ENCODE data around the gene PTPRN2.

The PTPRN2 gene

DNA sequence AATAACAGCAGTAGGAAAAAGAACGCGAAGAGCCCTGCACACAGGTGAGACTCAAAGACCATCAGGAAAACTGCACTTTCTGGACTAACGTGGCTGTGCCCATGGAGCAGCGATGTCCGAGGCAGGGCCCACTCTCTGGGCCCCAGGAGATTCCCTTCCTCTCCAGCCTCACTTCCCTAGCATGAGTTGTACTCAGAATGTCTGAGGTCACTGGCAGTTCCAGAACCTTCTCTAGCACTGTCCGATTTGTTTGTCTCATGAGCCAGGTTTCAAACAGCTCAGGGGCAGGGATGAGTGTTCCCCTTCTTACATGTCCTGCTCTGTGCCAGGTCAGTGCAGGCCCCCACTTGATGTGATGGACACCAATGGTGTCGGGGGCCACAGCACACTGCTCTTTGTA, 484.2 kb downstream of the PTPRN2 start:
- Histone ChIP-seq H3K27me3 (ENCODE audit: control insufficient read depth in 1 of 2, insufficient read depth in 2 of 2, low read length in 2 of 2) (peaks cover 0 to 3% of the 10 kb centered on the region in 2 donors), H3K4me3 (ENCODE audit: low read depth in 1 of 2, low read length in 2 of 2) (no peak overlapping the region), H3K9me3 (ENCODE audit: low read length) (no peaks in the 10 kb centered on the region)

DNA sequence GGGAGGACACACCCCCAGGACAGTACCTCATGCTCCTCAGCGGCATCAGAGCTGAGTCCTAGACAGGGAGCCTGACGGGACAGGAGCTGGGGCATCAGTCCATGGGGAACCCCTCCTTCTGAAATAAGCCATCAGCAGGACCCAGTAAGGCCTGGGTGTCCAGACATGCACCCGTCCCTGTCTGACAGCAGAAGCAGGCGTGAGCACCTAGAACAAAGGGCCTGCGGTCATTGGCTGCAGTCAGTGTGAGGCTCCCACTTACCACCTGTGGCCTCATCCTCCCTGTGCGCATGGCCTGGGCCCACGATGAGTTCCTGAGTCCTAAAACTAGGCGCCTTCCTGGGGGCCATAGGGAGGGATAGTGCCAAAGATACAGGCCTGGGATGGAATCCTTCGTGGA, 484.7 kb downstream of the PTPRN2 start:
- Histone ChIP-seq H3K27ac (ENCODE audit: low read depth, low read length) (no peak overlapping the region), H3K4me1 (ENCODE audit: insufficient read depth, low read length) (no peaks in the 10 kb centered on the region), H3K4me3 (ENCODE audit: low read depth in 1 of 2, low read length in 2 of 2) (no peak overlapping the region), H3K9me3 (ENCODE audit: low read length) (no peaks in the 10 kb centered on the region), H3K9ac (ENCODE audit: low read length) (no peak overlapping the region), H3K36me3 (ENCODE audit: insufficient read depth, low read length) (no peaks in the 10 kb centered on the region), H3K27me3 (ENCODE audit: control insufficient read depth in 1 of 2, insufficient read depth in 2 of 2, low read length in 2 of 2) (peaks cover 0 to 6% of the 10 kb centered on the region in 2 donors)

More for the DNA sequence above, 484.2 kb downstream of the PTPRN2 start:
- H3K9ac ChIP-seq (ENCODE audit: low read length) = no peak overlapping the region
- no peak overlapping the region for H3K27ac ChIP-seq (ENCODE audit: low read depth, low read length)
- no peaks in the 10 kb centered on the region for H3K36me3 ChIP-seq (ENCODE audit: insufficient read depth, low read length)
- no peaks in the 10 kb centered on the region for H3K4me1 ChIP-seq (ENCODE audit: insufficient read depth, low read length)

DNA sequence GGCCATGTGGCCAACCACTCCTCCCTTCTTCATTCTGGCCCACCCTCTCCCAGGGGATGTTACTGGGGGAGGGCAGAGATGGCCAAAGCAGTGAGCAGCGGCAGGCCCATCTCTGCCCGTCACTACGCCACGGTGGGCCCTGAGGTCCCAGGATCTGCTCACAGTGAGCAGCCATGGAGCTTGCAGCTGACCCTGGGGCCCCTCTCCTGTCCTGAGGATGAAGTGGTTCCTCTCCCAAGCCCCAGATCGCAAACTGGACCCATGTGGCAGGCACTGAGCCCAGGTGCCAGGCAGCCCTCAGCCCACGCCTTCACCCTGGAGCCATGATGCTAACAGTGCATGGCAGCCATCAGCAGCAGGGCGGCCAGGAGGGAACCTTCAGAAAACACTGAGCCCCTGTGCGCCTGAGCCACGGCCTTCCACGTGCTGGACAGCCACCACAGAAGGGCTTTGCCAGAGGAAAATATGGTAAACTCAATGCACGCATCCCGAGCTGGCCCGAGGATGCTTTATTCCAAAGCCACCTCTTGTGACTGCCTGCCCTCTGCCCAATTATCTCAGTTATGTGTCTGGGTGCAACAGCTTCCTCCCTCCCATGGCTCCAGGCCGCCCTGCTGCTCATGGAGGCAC, 485.7 kb downstream of the PTPRN2 start:
- Histone ChIP-seq H3K4me3 (ENCODE audit: low read depth in 1 of 2, low read length in 2 of 2) (no peak overlapping the region), H3K36me3 (ENCODE audit: insufficient read depth, low read length) (no peaks in the 10 kb centered on the region), H3K9me3 (ENCODE audit: low read length) (no peaks in the 10 kb centered on the region), H3K9ac (ENCODE audit: low read length) (no peak overlapping the region), H3K4me1 (ENCODE audit: insufficient read depth, low read length) (no peaks in the 10 kb centered on the region), H3K27ac (ENCODE audit: low read depth, low read length) (no peak overlapping the region), H3K27me3 (ENCODE audit: control insufficient read depth in 1 of 2, insufficient read depth in 2 of 2, low read length in 2 of 2) (peaks cover 0 to 8% of the 10 kb centered on the region in 2 donors)

DNA sequence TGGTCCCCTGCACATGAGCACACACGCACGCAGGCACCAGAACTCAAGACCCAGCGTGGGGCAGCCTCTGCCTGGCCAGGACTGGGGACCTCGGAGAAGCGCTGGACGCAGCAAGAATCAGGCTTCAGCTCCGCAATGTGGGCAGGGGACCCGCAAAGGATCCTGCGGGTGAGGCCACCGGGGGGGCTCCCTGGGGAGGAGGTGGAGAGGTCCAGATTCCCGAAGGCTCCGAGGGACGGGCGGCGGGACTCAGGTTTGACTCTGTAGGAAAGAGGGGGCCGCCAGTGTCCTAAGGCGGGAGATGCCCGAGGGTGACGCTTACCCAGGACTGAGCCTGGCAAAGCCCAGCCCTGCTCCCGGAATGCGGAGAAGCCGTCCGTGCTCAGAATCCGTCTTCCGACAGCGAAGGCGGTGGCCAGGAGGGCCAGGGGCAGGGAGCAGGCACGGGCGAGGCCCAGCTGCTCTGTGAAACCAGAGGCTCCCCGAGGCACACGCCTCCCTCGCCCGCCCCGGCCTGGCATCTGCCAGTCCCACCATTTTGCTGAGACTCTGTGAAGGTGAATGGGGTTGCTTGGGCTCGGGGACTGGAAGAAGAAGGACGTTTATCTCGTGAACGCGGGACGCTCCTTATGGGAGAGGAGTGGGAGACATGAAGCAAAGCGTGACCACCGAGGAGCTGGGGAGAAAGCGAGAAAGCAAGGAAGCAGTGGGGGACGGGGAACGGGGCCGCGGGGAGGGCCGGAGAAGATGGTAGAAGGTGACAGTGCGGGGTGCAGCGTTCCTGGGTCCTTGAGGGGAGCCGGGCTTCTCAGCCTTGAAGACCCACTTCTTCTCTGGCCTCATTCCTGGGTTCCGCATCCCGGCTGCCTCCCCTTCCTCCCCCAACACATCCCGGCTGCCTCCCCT, 489.2 kb downstream of the PTPRN2 start:
- H3K9ac ChIP-seq (ENCODE audit: low read length) = no peak overlapping the region
- H3K36me3 ChIP-seq (ENCODE audit: insufficient read depth, low read length) = no peaks in the 10 kb centered on the region
- H3K27me3 ChIP-seq (ENCODE audit: control insufficient read depth in 1 of 2, insufficient read depth in 2 of 2, low read length in 2 of 2) = peaks cover 0 to 8% of the 10 kb centered on the region in 2 donors
- H3K4me1 ChIP-seq (ENCODE audit: insufficient read depth, low read length) = no peaks in the 10 kb centered on the region
- no peak overlapping the region for H3K4me3 ChIP-seq (ENCODE audit: low read depth in 1 of 2, low read length in 2 of 2)
- H3K27ac ChIP-seq (ENCODE audit: low read depth, low read length) = no peak overlapping the region
- no peaks in the 10 kb centered on the region for H3K9me3 ChIP-seq (ENCODE audit: low read length)

DNA sequence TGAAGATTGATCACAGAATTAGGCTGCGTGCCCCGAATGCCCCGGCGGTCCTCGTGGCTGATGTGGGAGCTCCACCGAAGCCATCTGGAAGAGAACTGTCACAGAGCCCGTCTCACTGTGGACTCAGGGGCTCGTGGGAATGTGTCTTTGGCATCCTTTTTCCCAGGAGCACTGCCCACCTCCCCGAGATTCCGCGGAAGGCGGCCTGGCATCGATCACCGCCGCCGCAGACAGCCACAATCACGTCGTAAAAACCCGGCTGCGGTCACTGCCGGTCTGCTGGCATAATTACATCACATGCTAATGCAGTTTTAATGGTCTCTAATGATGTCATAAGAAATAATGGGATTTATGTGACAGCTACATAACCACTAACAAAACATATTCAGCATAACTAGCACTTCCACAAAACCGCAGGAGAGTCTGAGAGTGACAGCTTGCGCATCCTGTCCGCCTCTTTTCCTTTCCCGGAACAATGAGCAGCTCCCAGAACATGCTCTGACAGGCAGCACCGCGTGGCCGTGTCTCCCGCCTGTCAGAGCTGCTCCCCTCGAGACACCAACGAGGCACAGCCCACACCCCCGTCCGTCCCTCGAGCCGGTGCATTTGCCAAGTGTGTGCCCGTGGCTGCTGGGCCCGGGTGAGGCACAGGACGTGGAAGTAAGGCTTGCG, 490.0 kb downstream of the PTPRN2 start:
- H3K9me3 ChIP-seq (ENCODE audit: low read length) = no peaks in the 10 kb centered on the region
- H3K9ac ChIP-seq (ENCODE audit: low read length) = no peak overlapping the region
- no peaks in the 10 kb centered on the region for H3K4me1 ChIP-seq (ENCODE audit: insufficient read depth, low read length)
- H3K27me3 ChIP-seq (ENCODE audit: control insufficient read depth in 1 of 2, insufficient read depth in 2 of 2, low read length in 2 of 2) = peaks cover 0 to 8% of the 10 kb centered on the region in 2 donors
- no peak overlapping the region for H3K27ac ChIP-seq (ENCODE audit: low read depth, low read length)
- H3K4me3 ChIP-seq (ENCODE audit: low read depth in 1 of 2, low read length in 2 of 2) = no peak overlapping the region
- no peaks in the 10 kb centered on the region for H3K36me3 ChIP-seq (ENCODE audit: insufficient read depth, low read length)

DNA sequence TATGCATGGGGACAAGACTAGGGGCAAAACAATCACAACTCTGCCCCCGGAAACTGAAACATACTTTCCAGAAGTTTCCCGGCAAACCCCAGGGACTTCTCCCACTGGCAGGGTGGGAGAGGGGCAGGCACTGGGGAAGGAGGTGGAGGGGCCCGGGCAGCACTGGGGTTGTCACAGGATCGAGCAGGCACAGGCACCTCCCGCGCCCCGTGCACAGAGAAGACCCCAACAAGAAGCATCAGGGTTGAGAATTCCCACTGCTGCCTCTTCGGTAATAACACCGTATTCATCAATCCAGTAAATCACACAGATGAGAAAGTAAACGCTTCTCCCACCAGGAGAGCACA, 490.5 kb downstream of the PTPRN2 start:
- Histone ChIP-seq H3K27ac (ENCODE audit: low read depth, low read length) (no peak overlapping the region), H3K27me3 (ENCODE audit: control insufficient read depth in 1 of 2, insufficient read depth in 2 of 2, low read length in 2 of 2) (peaks cover 0 to 8% of the 10 kb centered on the region in 2 donors), H3K9ac (ENCODE audit: low read length) (no peak overlapping the region), H3K4me3 (ENCODE audit: low read depth in 1 of 2, low read length in 2 of 2) (no peak overlapping the region), H3K36me3 (ENCODE audit: insufficient read depth, low read length) (no peaks in the 10 kb centered on the region), H3K4me1 (ENCODE audit: insufficient read depth, low read length) (no peaks in the 10 kb centered on the region), H3K9me3 (ENCODE audit: low read length) (no peaks in the 10 kb centered on the region)

DNA sequence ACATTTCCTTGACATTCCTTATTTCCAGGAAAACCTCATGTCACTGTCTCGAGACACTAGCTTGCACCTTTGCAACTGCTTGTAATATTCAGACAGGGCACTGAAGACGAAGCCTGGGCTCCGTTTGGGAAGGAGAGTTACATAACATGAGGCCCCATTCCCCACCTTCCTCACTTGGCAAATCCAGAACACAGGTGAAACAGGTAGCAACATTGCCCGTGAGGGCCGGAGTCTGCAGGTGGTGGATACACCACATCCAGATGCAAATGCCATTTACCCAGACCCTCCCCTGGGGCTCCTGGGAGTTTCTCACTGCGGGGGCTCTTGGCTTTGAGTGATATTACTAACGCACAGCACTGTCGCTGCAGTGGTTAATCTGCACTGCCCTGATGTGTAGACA, 491.0 kb downstream of the PTPRN2 start:
- no peaks in the 10 kb centered on the region for H3K36me3 ChIP-seq (ENCODE audit: insufficient read depth, low read length)
- no peaks in the 10 kb centered on the region for H3K4me1 ChIP-seq (ENCODE audit: insufficient read depth, low read length)
- peaks cover 0 to 8% of the 10 kb centered on the region in 2 donors for H3K27me3 ChIP-seq (ENCODE audit: control insufficient read depth in 1 of 2, insufficient read depth in 2 of 2, low read length in 2 of 2)
- no peak overlapping the region for H3K4me3 ChIP-seq (ENCODE audit: low read depth in 1 of 2, low read length in 2 of 2)
- no peak overlapping the region for H3K27ac ChIP-seq (ENCODE audit: low read depth, low read length)
- H3K9me3 ChIP-seq (ENCODE audit: low read length) = no peaks in the 10 kb centered on the region
- H3K9ac ChIP-seq (ENCODE audit: low read length) = no peak overlapping the region

DNA sequence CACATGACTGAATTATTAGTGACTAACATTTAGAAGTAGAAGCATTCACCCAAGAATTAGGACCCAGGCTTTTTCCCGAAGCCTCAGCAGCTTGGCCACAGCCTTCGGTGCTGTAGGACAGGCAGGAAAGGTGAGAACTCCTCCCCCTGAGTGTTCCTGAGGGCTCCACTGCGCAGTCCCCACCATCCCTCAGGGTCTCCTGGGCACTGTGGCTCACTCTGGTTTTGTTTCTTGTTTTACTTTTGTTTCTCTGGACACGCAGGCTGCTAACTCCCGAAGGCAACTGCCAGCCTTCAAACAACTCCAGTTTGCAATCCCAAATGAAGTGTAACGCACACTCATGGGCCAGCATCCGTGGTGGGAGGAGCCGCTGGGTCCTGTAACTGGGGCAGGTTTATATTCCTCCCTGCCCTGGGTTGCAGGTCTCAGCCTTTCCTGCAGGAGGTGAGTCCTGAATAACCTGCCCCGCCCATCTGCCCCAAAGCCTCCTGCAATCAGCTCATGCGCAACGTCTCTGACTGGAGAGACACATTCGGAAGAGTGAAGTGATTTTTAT, 492.9 kb downstream of the PTPRN2 start:
- Histone ChIP-seq H3K27ac (ENCODE audit: low read depth, low read length) (no peak overlapping the region), H3K4me3 (ENCODE audit: low read depth in 1 of 2, low read length in 2 of 2) (no peak overlapping the region), H3K27me3 (ENCODE audit: control insufficient read depth in 1 of 2, insufficient read depth in 2 of 2, low read length in 2 of 2) (peaks cover 0 to 8% of the 10 kb centered on the region in 2 donors), H3K9ac (ENCODE audit: low read length) (no peak overlapping the region), H3K36me3 (ENCODE audit: insufficient read depth, low read length) (no peaks in the 10 kb centered on the region), H3K9me3 (ENCODE audit: low read length) (no peaks in the 10 kb centered on the region), H3K4me1 (ENCODE audit: insufficient read depth, low read length) (no peaks in the 10 kb centered on the region)

DNA sequence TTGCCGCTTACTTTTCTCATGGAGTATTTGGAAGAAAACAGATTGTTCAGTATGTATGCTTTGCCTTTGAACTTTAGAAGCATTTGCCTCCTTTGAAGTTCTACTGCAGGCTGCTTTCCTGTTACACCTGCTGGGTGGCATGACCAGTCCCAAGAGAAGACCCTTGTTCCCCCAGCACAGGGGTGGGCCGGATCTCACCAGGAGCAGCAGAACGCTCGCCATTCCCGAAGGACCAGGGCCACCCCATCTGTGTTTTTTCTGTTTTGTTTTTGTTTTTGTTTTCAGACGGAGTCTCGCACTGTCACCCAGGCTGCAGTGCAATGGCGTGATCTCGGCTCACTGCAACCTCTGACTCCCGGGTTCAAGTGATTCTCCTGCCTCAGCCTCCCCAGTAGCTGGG, 493.6 kb downstream of the PTPRN2 start:
- Histone ChIP-seq H3K4me3 (ENCODE audit: low read depth in 1 of 2, low read length in 2 of 2) (no peak overlapping the region), H3K27me3 (ENCODE audit: control insufficient read depth in 1 of 2, insufficient read depth in 2 of 2, low read length in 2 of 2) (peaks cover 0 to 8% of the 10 kb centered on the region in 2 donors), H3K36me3 (ENCODE audit: insufficient read depth, low read length) (no peaks in the 10 kb centered on the region), H3K9me3 (ENCODE audit: low read length) (no peaks in the 10 kb centered on the region), H3K27ac (ENCODE audit: low read depth, low read length) (no peak overlapping the region), H3K9ac (ENCODE audit: low read length) (no peak overlapping the region), H3K4me1 (ENCODE audit: insufficient read depth, low read length) (no peaks in the 10 kb centered on the region)

DNA sequence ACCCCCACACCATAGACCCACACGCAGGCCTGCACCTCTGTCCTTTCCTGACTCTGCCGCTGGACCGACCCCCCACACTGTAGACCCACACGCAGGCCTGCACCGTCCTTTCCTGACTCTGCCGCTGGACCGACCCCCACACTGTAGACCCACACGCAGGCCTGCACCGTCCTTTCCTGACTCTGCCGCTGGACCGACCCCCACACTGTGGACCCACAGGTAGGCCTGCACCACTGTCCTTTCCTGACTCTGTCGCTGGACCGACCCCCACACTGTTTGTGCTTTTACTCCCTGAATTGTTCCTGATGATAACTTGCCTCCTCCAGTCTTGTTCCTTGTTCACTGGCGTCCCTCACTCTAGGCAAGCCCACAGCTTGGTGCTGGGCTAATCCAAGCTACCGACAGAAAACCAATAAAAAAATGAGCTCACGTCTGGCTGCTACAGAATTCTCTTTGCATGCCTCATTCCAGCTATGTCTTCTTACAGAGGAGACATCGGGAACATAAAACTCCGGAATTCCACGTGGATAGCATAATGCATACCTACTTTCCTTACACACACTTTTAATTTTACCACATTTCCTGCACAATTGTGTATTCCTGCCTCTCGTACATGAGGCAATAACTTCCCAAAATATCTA, 494.3 kb downstream of the PTPRN2 start:
- Histone ChIP-seq H3K9ac (ENCODE audit: low read length) (no peak overlapping the region), H3K9me3 (ENCODE audit: low read length) (no peaks in the 10 kb centered on the region), H3K4me1 (ENCODE audit: insufficient read depth, low read length) (no peaks in the 10 kb centered on the region), H3K27ac (ENCODE audit: low read depth, low read length) (no peak overlapping the region), H3K36me3 (ENCODE audit: insufficient read depth, low read length) (no peaks in the 10 kb centered on the region), H3K27me3 (ENCODE audit: control insufficient read depth in 1 of 2, insufficient read depth in 2 of 2, low read length in 2 of 2) (peaks cover 0 to 4% of the 10 kb centered on the region in 2 donors), H3K4me3 (ENCODE audit: low read depth in 1 of 2, low read length in 2 of 2) (no peak overlapping the region)

DNA sequence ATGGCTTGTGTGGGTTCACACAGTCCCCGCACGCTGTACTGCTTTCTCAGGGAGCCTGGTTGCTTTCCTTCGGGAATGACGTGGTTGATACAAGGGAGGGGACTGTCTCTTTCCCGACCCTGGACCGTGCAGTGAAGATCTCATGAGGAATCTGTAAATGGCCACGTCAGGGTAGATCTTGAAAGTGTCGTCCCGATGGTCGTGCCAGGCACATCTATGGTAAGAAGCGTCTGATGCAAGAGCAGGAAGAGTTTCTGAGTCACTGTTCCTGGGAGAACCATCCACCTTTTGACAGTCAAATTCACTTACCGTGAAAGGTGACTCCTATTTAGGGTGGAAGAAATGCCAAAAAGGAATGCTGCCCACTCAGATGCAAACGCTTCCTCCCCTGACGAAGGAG, 500.4 kb downstream of the PTPRN2 start:
- no peak overlapping the region for H3K9ac ChIP-seq (ENCODE audit: low read length)
- H3K27me3 ChIP-seq (ENCODE audit: control insufficient read depth in 1 of 2, insufficient read depth in 2 of 2, low read length in 2 of 2) = no peaks in the 10 kb centered on the region
- no peaks in the 10 kb centered on the region for H3K4me1 ChIP-seq (ENCODE audit: insufficient read depth, low read length)
- no peaks in the 10 kb centered on the region for H3K36me3 ChIP-seq (ENCODE audit: insufficient read depth, low read length)
- H3K9me3 ChIP-seq (ENCODE audit: low read length) = no peaks in the 10 kb centered on the region
- H3K4me3 ChIP-seq (ENCODE audit: low read depth in 1 of 2, low read length in 2 of 2) = no peak overlapping the region
- no peak overlapping the region for H3K27ac ChIP-seq (ENCODE audit: low read depth, low read length)

All from muscle layer of colon (tissue), 2 donors.